Ecto neural progenitor cell (in vitro differentiated cells): ENCODE results near the gene NDOR1.
"Not testable (repeated sequence)": the region's sequence is repeated elsewhere in the genome, so short reads cannot be mapped to it uniquely, and the experiment has no call there.

ENCODE experiments used
- DNase-seq: peaks from one replicate; pipeline ENCODE4 v3.0.0-alpha.2; 2018; ENCODE audit warnings: low spot score

Gene NDOR1

GRCh38 chr9:137231372-137232039, 26.0 kb downstream of the NDOR1 start:
- DNase-seq, result no peak

DNA sequence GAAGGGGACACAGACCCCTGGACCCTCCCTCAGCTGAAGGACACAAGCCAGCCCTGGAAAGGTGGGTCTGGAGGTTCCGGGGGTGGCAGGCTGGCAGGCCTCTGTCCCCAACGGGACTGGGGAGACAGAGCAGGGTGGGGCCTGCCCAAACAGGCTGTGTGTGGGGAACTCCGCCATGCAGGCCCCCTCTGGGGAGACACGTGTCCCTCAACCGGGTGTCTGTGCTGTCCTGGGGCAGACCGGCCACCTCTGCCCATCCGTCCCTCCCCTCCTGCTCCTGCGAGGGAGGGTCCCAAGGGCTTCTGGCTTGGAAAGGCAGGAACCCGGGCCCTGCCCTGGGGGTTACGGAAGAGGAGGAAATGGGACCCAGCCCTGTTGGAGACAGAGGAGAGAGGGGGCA, 26.6 kb downstream of the NDOR1 start:
- no peak for DNase-seq

GRCh38 chr9:137232510-137232909, 27.0 kb downstream of the NDOR1 start:
- no peak for DNase-seq

DNA sequence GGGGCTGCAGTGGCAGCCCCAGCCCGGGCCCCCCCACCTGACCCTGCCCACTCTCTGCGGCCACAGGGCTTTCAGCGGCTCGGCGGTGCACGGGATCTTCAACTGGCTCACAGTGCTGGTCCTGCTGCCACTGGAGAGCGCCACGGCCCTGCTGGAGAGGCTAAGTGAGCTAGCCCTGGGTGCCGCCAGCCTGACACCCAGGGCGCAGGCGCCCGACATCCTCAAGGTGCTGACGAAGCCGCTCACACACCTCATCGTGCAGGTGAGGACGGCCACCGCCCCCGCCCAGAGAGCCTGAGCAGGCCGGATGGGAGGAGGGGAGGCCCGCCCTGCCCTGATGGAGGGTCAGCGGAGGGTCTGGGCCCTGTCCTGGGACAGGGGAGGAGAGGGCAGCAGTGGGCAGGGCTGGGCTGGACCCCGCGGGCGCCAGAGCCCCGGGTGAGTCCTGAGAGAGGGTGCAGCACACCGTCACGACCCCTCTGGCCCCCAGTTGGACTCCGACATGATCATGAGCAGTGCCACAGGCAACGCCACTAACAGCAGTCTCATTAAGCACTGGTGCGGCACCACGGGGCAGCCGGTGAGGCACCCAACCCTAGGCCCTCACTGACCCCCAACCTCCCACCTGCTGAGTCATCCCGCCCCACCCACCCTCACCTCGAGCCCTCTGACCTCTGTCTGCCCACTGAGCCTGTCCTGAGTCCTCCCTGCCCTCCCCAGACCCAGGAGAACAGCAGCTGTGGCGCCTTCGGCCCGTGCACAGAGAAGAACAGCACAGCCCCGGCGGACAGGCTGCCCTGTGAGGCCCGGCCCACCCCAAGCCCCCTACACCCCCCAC, 27.9 kb downstream of the NDOR1 start:
- no peak for DNase-seq

DNA sequence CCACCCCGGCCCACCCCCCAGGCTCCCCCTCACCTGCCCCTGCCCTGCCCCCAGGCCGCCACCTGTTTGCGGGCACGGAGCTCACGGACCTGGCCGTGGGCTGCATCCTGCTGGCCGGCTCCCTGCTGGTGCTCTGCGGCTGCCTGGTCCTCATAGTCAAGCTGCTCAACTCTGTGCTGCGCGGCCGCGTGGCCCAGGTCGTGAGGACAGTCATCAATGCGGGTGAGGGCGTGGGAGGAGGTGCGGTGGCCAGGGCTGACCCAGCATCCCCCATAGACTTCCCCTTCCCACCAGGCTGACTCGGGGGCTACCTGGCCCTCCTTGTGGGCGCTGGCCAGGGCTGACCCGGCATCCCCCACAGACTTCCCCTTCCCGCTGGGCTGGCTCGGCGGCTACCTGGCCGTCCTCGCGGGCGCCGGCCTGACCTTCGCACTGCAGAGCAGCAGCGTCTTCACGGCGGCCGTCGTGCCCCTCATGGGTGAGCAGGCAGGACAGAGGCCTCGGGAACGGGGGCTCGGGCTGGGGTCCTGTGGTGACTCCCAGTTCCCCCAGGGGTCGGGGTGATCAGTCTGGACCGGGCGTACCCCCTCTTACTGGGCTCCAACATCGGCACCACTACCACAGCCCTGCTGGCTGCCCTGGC, 28.7 kb downstream of the NDOR1 start:
- DNase-seq, result no peak

DNA sequence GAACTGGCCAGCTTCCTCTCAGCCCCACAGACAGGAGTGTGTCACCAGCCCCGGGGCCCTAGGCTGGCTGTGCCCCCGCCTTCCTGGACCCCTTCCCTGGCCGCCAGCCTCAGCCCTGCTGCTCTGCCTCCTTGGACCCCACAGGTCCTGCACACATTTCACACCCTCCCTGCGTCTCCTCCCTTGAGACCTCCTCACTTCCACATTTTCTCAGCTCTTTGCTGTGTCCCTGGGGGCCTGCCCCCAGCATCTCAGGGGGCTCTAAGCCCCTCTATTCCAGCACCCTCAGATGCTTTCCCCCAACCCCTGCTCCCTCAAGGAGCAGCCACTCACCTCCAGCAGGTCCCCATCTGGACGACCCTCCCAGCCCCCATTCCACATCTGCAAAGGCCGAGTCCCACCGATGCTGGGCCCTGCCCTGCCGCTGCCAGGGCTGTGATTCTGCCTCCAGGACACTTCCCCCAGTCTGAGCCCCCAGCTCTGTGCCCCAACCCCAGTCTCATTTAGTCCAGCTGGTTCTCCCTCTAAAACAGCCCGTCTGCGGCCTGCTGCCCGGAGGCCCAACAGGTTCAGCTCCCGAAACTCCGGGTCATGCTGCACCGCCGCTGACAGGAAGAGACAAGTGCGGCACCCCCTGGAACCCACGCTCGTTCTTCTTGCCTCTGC, 29.4 kb downstream of the NDOR1 start:
- no peak for DNase-seq

DNA sequence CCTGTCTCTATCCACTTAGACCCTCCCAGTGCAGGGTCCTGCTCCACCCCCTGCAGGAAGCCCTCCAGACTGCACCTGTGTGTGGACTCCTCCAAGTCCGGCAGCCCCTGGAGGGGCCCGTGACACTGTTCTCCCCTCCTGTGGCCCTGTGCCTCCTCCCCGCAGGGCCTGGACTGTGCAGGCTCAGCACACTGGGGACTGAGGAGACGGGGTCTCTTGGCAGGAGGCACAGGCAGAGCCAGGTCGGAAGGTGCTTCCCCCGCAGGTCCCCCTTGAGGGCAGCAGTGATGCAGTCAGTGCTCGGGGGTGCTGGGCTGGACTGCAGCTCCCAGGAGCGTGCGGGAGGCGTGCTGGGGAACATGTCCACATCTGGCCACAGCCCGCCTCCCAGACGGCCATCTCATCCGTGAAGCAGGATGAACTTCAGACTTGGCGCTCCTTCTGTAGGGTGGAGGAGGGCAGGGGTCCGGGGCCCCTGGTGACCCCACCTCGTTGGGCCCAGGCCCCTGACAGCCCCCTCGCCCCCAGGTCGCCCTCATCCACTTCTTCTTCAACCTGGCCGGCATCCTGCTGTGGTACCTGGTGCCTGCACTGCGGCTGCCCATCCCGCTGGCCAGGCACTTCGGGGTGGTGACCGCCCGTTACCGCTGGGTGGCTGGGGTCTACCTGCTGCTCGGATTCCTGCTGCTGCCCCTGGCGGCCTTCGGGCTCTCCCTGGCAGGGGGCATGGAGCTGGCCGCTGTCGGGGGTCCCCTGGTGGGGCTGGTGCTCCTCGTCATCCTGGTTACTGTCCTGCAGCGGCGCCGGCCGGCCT, 30.1 kb downstream of the NDOR1 start:
- DNase-seq, result no peak

- peak; percentile 93 for DNase-seq
Measured at GRCh38 chr9:137236238-137236935, 30.9 kb downstream of the NDOR1 start.

GRCh38 chr9:137236936-137237421, 31.5 kb downstream of the NDOR1 start:
- DNase-seq, result no peak

GRCh38 chr9:137237759-137238726, 32.5 kb downstream of the NDOR1 start:
- no peak for DNase-seq

DNA sequence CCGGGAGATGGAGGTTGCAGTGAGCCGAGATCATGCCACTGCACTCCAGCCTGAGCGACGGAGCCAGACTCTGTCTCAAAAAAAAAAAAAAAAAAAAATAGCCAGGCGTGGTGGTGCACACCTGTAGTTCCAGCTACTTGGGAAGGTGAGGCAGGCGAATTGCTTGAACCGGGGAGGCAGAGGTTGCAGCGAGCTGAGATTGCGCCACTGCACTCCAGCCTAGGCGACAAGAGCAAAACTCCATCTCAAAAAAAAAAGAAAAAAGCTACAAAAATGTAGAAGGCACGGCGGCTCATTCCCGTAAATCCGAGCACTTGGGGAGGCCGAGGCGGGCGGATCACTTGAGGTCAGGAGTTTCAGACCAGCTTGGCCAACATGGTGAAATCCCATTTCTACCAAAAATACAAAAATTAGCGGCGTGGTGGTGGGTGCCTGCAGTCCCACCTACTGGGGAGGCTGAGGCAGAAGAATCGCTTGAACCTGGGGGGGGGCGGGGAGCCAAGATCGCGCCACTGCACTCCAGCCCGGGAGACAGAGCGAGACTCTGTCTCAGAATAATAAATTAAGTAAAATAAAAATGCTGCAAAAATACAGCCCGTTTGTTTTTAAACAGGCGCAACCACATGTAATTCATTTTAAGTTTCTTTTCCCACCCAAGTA, 34.2 kb downstream of the NDOR1 start:
- not testable (repeated sequence) for DNase-seq

GRCh38 chr9:137240318-137240840, 34.9 kb downstream of the NDOR1 start:
- no peak for DNase-seq

- peak; percentile 98 for DNase-seq
Measured at GRCh38 chr9:137240841-137241489, 35.5 kb downstream of the NDOR1 start, which contains the start of gene TUBB4B. Gene TUBB4B (plus strand): TSS chr9:137241287. CDS start chr9:137241361, 74 bp downstream.

DNA sequence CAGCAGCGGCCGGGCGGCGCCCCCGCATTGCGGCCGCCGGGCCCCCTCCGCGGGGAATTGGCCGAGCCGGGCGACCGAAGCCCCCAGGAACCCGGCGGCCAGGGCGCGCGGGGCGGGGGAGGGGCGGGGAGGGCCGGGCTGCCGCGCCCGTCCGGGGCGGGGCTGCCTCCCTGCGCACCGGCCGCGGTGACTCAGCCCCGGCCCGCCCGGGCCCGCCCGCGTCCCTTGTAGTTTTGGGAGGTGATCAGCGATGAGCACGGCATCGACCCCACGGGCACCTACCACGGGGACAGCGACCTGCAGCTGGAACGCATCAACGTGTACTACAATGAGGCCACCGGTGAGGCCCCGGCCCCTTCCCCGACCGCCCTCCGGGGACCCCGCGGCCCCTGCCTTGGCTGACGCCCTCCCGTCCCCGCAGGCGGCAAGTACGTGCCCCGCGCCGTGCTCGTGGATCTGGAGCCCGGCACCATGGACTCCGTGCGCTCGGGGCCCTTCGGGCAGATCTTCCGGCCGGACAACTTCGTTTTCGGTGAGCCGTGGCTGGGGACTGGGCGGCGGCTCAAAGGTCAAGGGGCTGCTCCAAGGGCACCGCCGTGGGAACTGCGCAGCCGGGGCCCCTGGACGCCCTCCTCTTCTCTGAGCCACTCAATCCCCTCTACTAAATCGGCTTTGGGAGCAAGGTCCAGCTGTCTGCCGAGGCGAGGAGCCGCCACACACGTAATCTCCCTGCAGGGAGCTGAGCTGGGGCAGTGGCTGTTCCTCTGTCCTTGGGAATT, 36.2 kb downstream of the NDOR1 start:
- DNase-seq, result no peak

- DNase-seq, result no peak
Measured at GRCh38 chr9:137242269-137243203, 37.0 kb downstream of the NDOR1 start.

GRCh38 chr9:137243266-137243625, 37.7 kb downstream of the NDOR1 start:
- DNase-seq, result not testable (repeated sequence)
